Natural killer cell (primary cell): Measurements from ENCODE around the gene RAPGEF2. TPM values are rescaled to one million over a fixed set of nuclear protein-coding genes. Genes with fewer than 3 reads are reported as not detected.

Experiments used
- ATAC-seq, 3 donors: fragments of 150-1000 bp in 2 of 3; fragments of 200-7000 bp in 1 of 3; cut with Tn5 transposase; 1 replicate in 1 of 3; 2 replicates in 2 of 3; pipeline ENCODE4 v1.10.0; 2021; ENCODE audit warnings: mild to moderate bottlenecking in 2 of 3, moderate library complexity in 2 of 3
- DNase-seq, 2 donors: peaks; one replicate each; pipeline versions ENCODE4 v3.0.0 to v3.0.0-alpha.2; 2013 to 2021; ENCODE audit warnings: mixed read lengths in 1 of 2
- H3K27ac ChIP-seq: one replicate; pipeline ENCODE4 v1.5.1; 2013; ENCODE audit warnings: mild to moderate bottlenecking, low read length
- H3K27me3 ChIP-seq: one replicate; pipeline ENCODE4 v1.6.1; 2013; ENCODE audit warnings: low read length; ENCODE audit not compliant: control insufficient read depth, insufficient read depth
- H3K36me3 ChIP-seq: one replicate; pipeline ENCODE4 v1.6.1; 2013; ENCODE audit warnings: low read length; ENCODE audit not compliant: control insufficient read depth, insufficient read depth
- H3K4me1 ChIP-seq: one replicate; pipeline ENCODE4 v1.6.1; 2013; ENCODE audit warnings: low read length; ENCODE audit not compliant: control insufficient read depth, insufficient read depth
- H3K4me3 ChIP-seq: one replicate; pipeline ENCODE4 v1.5.1; 2013; ENCODE audit warnings: low read length
- H3K9me3 ChIP-seq: one replicate; pipeline ENCODE4 v1.6.1; 2013; ENCODE audit warnings: low read length; ENCODE audit not compliant: control insufficient read depth, insufficient read depth
- H3K27ac Mint-ChIP-seq, 2 donors: one replicate each; pipeline ENCODE4 v1.8.0; 2022; ENCODE audit warnings: mild to moderate bottlenecking in 2 of 2, mixed read lengths in 2 of 2, moderate library complexity in 1 of 2
- H3K27me3 Mint-ChIP-seq, 2 donors: one replicate each; pipeline ENCODE4 v1.8.0; 2022; ENCODE audit warnings: low read depth in 2 of 2, mixed read lengths in 2 of 2
- H3K36me3 Mint-ChIP-seq: one replicate; pipeline ENCODE4 v1.8.0; 2022; ENCODE audit warnings: mixed read lengths
- H3K4me1 Mint-ChIP-seq, 2 donors: one replicate each; pipeline ENCODE4 v1.8.0; 2022; ENCODE audit warnings: mixed read lengths in 2 of 2
- H3K4me3 Mint-ChIP-seq: one replicate; pipeline ENCODE4 v1.8.0; 2022; ENCODE audit warnings: mild to moderate bottlenecking, moderate library complexity, mixed read lengths
- H3K9me3 Mint-ChIP-seq, 2 donors: one replicate each; pipeline ENCODE4 v1.8.0; 2022; ENCODE audit warnings: mixed read lengths in 2 of 2
- WGBS: methylation state at CpG from one replicate; pipeline ENCODE4 v1.1.7; 2013; ENCODE audit warnings: missing lambda C conversion rate; ENCODE audit not compliant: insufficient coverage; 5-methylcytosine and 5-hydroxymethylcytosine counted together
- intact Hi-C: fragments of 100-400 bp; cut with micrococcal nuclease; formaldehyde crosslinking; loops from one replicate; pipeline ENCODE4 v1.14.2; 2022
- total RNA-seq, 4 donors: library from RNA; stranded (reverse); fragments of 120-200 nt in 1 of 4; gene quantifications; one replicate each; pipeline versions ENCODE4 v1.2.3 to v1.2.4, GENCODE V29; 2013 to 2022
- TF ChIP-seq, protein P1 (sequence below): fragments of 200-600 bp; IDR thresholded peaks from one replicate; pipeline ENCODE4 v1.8.0; 2022; ENCODE audit warnings: antibody characterized with exemption

The RAPGEF2 gene
- total RNA-seq, 3 donors from 2014 or later (not counting 1 experiment from before 2014, with no cell fraction given), result 21.9 to 55.6 (median 27.6) TPM

DNA sequence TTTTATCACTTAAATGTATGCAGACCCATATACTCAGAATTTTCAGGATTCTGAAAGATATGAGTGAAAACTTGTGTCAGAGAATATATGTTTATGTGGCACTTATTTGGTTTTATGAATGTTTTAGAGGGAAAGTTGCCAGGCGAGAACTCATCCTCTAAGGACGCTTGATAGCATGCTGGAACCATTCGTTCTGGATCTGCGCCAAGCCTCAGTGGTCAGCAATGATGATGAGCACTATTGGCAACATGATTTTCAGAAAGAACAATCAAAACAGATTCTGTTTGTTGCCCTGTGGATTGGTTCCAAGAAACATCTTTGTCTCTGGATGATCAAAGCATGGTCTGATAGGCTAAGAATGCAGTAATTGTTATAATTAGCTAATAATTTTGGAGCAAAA, 32.1 kb upstream of the RAPGEF2 start:
- Mint-ChIP-seq H3K4me3 (no peak overlapping the region), H3K36me3 (no peaks in the 10 kb centered on the region), H3K9me3 (no peaks in the 10 kb centered on the region), H3K27me3 (no peaks in the 10 kb centered on the region), H3K27ac (no peak overlapping the region), H3K4me1 (no peaks in the 10 kb centered on the region)
- Histone ChIP-seq H3K27ac (no peak overlapping the region), H3K27me3 (no peaks in the 10 kb centered on the region), H3K4me1 (no peaks in the 10 kb centered on the region), H3K4me3 (no peak overlapping the region), H3K36me3 (no peaks in the 10 kb centered on the region), H3K9me3 (no peaks in the 10 kb centered on the region)
- TF ChIP-seq, protein P1, sequence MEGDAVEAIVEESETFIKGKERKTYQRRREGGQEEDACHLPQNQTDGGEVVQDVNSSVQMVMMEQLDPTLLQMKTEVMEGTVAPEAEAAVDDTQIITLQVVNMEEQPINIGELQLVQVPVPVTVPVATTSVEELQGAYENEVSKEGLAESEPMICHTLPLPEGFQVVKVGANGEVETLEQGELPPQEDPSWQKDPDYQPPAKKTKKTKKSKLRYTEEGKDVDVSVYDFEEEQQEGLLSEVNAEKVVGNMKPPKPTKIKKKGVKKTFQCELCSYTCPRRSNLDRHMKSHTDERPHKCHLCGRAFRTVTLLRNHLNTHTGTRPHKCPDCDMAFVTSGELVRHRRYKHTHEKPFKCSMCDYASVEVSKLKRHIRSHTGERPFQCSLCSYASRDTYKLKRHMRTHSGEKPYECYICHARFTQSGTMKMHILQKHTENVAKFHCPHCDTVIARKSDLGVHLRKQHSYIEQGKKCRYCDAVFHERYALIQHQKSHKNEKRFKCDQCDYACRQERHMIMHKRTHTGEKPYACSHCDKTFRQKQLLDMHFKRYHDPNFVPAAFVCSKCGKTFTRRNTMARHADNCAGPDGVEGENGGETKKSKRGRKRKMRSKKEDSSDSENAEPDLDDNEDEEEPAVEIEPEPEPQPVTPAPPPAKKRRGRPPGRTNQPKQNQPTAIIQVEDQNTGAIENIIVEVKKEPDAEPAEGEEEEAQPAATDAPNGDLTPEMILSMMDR, result no peak
- ATAC-seq (no peak), DNase-seq (no peak)
- intact Hi-C loops, result no loop called here
- 96% methylated on average over 4 of the region's 4 CpGs for WGBS

GRCh38 chr4:159071178-159071968, 31.5 kb upstream of the RAPGEF2 start:
- Histone ChIP-seq H3K4me3 (no peak overlapping the region), H3K27me3 (no peaks in the 10 kb centered on the region), H3K36me3 (no peaks in the 10 kb centered on the region), H3K27ac (no peak overlapping the region), H3K4me1 (no peaks in the 10 kb centered on the region), H3K9me3 (no peaks in the 10 kb centered on the region)
- Mint-ChIP-seq H3K27ac (no peak overlapping the region), H3K27me3 (no peaks in the 10 kb centered on the region), H3K36me3 (no peaks in the 10 kb centered on the region), H3K4me1 (no peaks in the 10 kb centered on the region), H3K4me3 (no peak overlapping the region), H3K9me3 (no peaks in the 10 kb centered on the region)
- TF ChIP-seq, protein P1, result no peak
- intact Hi-C loops, result no loop called here
- no peak for DNase-seq
- ATAC-seq, result no peak
- WGBS, result 87% methylated on average over 1 of the region's 1 CpG

GRCh38 chr4:159071969-159072765, 30.7 kb upstream of the RAPGEF2 start:
- H3K27ac ChIP-seq, result no peak overlapping the region
- H3K4me1 Mint-ChIP-seq, result no peaks in the 10 kb centered on the region
- no peaks in the 10 kb centered on the region for H3K36me3 Mint-ChIP-seq
- DNase-seq, result no peak
- no peaks in the 10 kb centered on the region for H3K27me3 Mint-ChIP-seq
- intact Hi-C loops, result no loop called here
- no peaks in the 10 kb centered on the region for H3K36me3 ChIP-seq
- TF ChIP-seq, protein P1, result no peak
- 95% methylated on average over 6 of the region's 6 CpGs for WGBS
- no peaks in the 10 kb centered on the region for H3K9me3 ChIP-seq
- H3K9me3 Mint-ChIP-seq, result no peaks in the 10 kb centered on the region
- no peak overlapping the region for H3K27ac Mint-ChIP-seq
- ATAC-seq, result no peak
- no peaks in the 10 kb centered on the region for H3K4me1 ChIP-seq
- H3K4me3 Mint-ChIP-seq, result no peak overlapping the region
- H3K4me3 ChIP-seq, result no peak overlapping the region
- no peaks in the 10 kb centered on the region for H3K27me3 ChIP-seq
